ENCODE data around the gene NPC2. TPM values are rescaled to one million over a fixed set of nuclear protein-coding genes. Genes with fewer than 3 reads are reported as not detected.
"Not testable (repeated sequence)": the region's sequence is repeated elsewhere in the genome, so short reads cannot be mapped to it uniquely, and the experiment has no call there.

Gene NPC2
- polyA plus RNA-seq, 4 donors = 106 to 504 (median 209) TPM

DNA sequence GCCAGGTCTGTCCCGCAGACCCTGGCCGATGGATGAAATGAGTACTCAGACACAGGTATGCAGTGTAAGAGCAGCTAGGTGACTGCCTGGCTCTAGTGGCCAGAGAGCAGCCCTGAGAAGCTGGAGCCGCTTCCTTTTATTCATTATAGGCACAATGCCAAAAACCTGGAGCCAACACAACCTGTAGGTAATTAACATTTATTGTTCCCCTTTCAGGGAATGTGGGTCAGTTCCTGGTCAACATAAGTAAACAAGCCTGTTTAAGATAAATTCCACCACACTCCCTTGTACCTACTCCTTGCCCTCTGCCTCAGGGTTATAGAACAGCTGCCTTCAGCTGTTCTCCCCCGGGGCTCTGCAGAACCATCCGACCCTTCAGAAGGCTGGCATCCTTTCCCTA, 38.7 kb downstream of the NPC2 start:
- DNase-seq = peak in 1 of 2 donors; percentile 27
- not testable (repeated sequence) for H3K27ac ChIP-seq (ENCODE audit: low read depth in 1 of 3, low read length in 2 of 3); FAIRE-seq; H3K9me3 ChIP-seq (ENCODE audit: control insufficient read depth in 2 of 2, insufficient read depth in 1 of 2, low read depth in 1 of 2, low read length in 1 of 2); H3K27me3 ChIP-seq (ENCODE audit: control insufficient read depth in 3 of 3, insufficient read depth in 3 of 3, low read length in 3 of 3); H3K4me1 ChIP-seq (ENCODE audit: control insufficient read depth in 3 of 3, insufficient read depth in 2 of 3, low read depth in 1 of 3, low read length in 2 of 3); H3K4me3 ChIP-seq (ENCODE audit: low read depth in 1 of 3, low read length in 3 of 3); H3K36me3 ChIP-seq (ENCODE audit: control insufficient read depth in 3 of 3, insufficient read depth in 2 of 3, low read depth in 1 of 3, low read length in 3 of 3)
- 38 to 62% (median 44%) methylated on average over 5 of the region's 5 CpGs for WGBS, 3 donors

GRCh38 chr14:74444866-74445265, 48.2 kb downstream of the NPC2 start:
- H3K27ac ChIP-seq (ENCODE audit: low read depth in 1 of 3, low read length in 2 of 3) = no peak overlapping the region
- H3K9me3 ChIP-seq (ENCODE audit: control insufficient read depth in 2 of 2, insufficient read depth in 1 of 2, low read depth in 1 of 2, low read length in 1 of 2) = no peaks in the 10 kb centered on the region
- H3K4me3 ChIP-seq (ENCODE audit: low read depth in 1 of 3, low read length in 3 of 3) = no peak overlapping the region
- no peaks in the 10 kb centered on the region for H3K27me3 ChIP-seq (ENCODE audit: control insufficient read depth in 3 of 3, insufficient read depth in 3 of 3, low read length in 3 of 3)
- WGBS, 3 donors = 22 to 61% (median 27%) methylated on average over 3 of the region's 3 CpGs
- H3K4me1 ChIP-seq (ENCODE audit: control insufficient read depth in 3 of 3, insufficient read depth in 2 of 3, low read depth in 1 of 3, low read length in 2 of 3) = no peaks in the 10 kb centered on the region
- no peak for DNase-seq
- FAIRE-seq = no peak
- no peaks in the 10 kb centered on the region for H3K36me3 ChIP-seq (ENCODE audit: control insufficient read depth in 3 of 3, insufficient read depth in 2 of 3, low read depth in 1 of 3, low read length in 3 of 3)

GRCh38 chr14:74442757-74443156, 50.3 kb downstream of the NPC2 start:
- no peak for FAIRE-seq
- H3K9me3 ChIP-seq (ENCODE audit: control insufficient read depth in 2 of 2, insufficient read depth in 1 of 2, low read depth in 1 of 2, low read length in 1 of 2) = no peaks in the 10 kb centered on the region

DNA sequence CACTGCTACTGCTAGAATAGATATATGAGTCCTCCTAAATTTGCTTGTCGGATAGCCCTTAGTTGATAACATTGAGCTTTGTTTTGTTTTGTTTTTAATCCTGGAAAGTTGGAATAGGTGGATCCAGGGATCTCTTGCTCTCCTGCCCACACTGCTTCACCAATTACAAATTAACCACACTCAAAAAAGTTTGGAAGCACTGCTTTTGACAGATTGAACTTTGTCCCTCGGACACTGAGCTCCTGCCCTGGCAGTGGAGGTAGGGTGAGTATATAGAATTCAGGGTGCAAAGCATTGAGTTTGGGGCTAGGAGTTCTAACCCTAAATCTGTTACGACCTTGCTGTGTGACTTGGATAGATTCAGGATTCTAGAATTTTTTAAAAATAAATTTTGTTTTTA, 52.0 kb downstream of the NPC2 start:
- DNase-seq (no peak), FAIRE-seq (no peak)
- 67 to 76% (median 68%) methylated on average over 3 of the region's 3 CpGs for WGBS, 3 donors
- H3K4me3 ChIP-seq (ENCODE audit: low read depth in 1 of 3, low read length in 3 of 3) = no peak overlapping the region
- no peaks in the 10 kb centered on the region for H3K4me1 ChIP-seq (ENCODE audit: control insufficient read depth in 3 of 3, insufficient read depth in 2 of 3, low read depth in 1 of 3, low read length in 2 of 3)
- no peak overlapping the region for H3K27ac ChIP-seq (ENCODE audit: low read depth in 1 of 3, low read length in 2 of 3)
- H3K9me3 ChIP-seq (ENCODE audit: control insufficient read depth in 2 of 2, insufficient read depth in 1 of 2, low read depth in 1 of 2, low read length in 1 of 2) = no peaks in the 10 kb centered on the region
- H3K36me3 ChIP-seq (ENCODE audit: control insufficient read depth in 3 of 3, insufficient read depth in 2 of 3, low read depth in 1 of 3, low read length in 3 of 3) = no peaks in the 10 kb centered on the region
- H3K27me3 ChIP-seq (ENCODE audit: control insufficient read depth in 3 of 3, insufficient read depth in 3 of 3, low read length in 3 of 3) = no peaks in the 10 kb centered on the region

More at GRCh38 chr14:74442757-74443156, 50.3 kb downstream of the NPC2 start:
- no peak for DNase-seq
- Histone ChIP-seq H3K27ac (ENCODE audit: low read depth in 1 of 3, low read length in 2 of 3) (no peak overlapping the region), H3K36me3 (ENCODE audit: control insufficient read depth in 3 of 3, insufficient read depth in 2 of 3, low read depth in 1 of 3, low read length in 3 of 3) (no peaks in the 10 kb centered on the region), H3K27me3 (ENCODE audit: control insufficient read depth in 3 of 3, insufficient read depth in 3 of 3, low read length in 3 of 3) (no peaks in the 10 kb centered on the region), H3K4me1 (ENCODE audit: control insufficient read depth in 3 of 3, insufficient read depth in 2 of 3, low read depth in 1 of 3, low read length in 2 of 3) (no peaks in the 10 kb centered on the region), H3K4me3 (ENCODE audit: low read depth in 1 of 3, low read length in 3 of 3) (no peak overlapping the region)

DNA sequence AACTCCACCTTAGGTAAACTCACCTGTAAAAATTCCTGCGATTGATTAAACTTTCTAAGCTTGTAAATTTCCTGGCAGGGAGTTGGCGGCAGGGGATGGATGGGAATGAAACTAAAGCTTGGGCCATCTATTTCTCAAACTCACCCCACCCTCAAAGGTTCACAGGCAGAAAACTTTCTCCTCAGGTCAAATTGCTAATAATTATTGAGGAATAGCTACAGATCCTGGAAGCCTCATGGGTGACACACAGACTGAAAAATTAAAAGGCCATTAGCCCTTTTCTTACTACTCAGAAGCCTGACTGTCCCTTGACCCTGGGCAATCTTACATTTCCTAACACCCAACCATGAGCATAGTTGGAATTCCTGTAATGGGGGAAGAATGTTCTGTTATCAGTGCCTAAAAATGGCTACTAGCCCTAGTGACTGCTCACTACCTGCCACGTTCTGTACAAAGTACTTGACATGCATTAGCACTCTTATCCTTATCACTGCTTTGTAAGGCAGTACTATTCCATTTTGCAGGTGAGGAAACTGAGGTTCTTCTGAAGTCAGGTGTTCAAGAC, 54.7 kb downstream of the NPC2 start:
- Histone ChIP-seq H3K36me3 (ENCODE audit: control insufficient read depth in 3 of 3, insufficient read depth in 2 of 3, low read depth in 1 of 3, low read length in 3 of 3) (no peaks in the 10 kb centered on the region), H3K9me3 (ENCODE audit: control insufficient read depth in 2 of 2, insufficient read depth in 1 of 2, low read depth in 1 of 2, low read length in 1 of 2) (no peaks in the 10 kb centered on the region), H3K4me3 (ENCODE audit: low read depth in 1 of 3, low read length in 3 of 3) (no peak overlapping the region), H3K4me1 (ENCODE audit: control insufficient read depth in 3 of 3, insufficient read depth in 2 of 3, low read depth in 1 of 3, low read length in 2 of 3) (no peaks in the 10 kb centered on the region), H3K27ac (ENCODE audit: low read depth in 1 of 3, low read length in 2 of 3) (no peak overlapping the region), H3K27me3 (ENCODE audit: control insufficient read depth in 3 of 3, insufficient read depth in 3 of 3, low read length in 3 of 3) (peaks cover 0 to 3% (median 0%) of the 10 kb centered on the region in 3 donors)
- WGBS, 3 donors = 27 to 57% (median 39%) methylated on average over 3 of the region's 3 CpGs
- no peak for DNase-seq
- FAIRE-seq = no peak

DNA sequence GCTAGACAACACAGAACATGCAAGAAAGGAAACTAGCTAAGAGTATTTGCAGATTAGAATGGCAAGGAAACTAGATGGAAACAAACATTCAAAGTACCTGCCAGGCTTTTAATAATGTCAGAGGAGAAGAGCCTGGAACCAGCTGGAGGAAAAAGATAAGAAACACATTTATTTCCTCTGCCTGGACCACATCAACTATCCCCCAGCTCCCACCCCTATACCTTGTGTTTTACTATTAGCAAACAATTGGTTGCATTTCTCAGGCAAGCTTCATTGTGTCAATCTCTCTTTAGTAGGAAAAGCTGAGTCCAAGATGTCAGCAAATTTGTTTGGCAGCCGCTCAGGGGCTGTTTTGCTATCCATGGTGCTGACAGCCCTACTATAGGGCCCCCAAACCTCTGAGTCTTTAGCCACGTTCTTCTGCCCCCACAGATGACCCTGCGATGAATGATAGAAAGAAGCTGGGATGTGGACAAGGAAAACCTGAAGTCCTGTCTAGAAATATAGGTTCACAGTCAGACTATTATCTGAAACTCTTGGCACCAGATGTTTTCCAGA, 55.5 kb downstream of the NPC2 start:
- Histone ChIP-seq H3K27me3 (ENCODE audit: control insufficient read depth in 3 of 3, insufficient read depth in 3 of 3, low read length in 3 of 3) (peaks cover 0 to 3% (median 0%) of the 10 kb centered on the region in 3 donors), H3K4me3 (ENCODE audit: low read depth in 1 of 3, low read length in 3 of 3) (no peak overlapping the region), H3K36me3 (ENCODE audit: control insufficient read depth in 3 of 3, insufficient read depth in 2 of 3, low read depth in 1 of 3, low read length in 3 of 3) (no peaks in the 10 kb centered on the region), H3K4me1 (ENCODE audit: control insufficient read depth in 3 of 3, insufficient read depth in 2 of 3, low read depth in 1 of 3, low read length in 2 of 3) (no peaks in the 10 kb centered on the region), H3K9me3 (ENCODE audit: control insufficient read depth in 2 of 2, insufficient read depth in 1 of 2, low read depth in 1 of 2, low read length in 1 of 2) (no peaks in the 10 kb centered on the region), H3K27ac (ENCODE audit: low read depth in 1 of 3, low read length in 2 of 3) (no peak overlapping the region)
- FAIRE-seq (no peak), DNase-seq (no peak)
- WGBS, 3 donors = 22 to 35% (median 22%) methylated on average over 3 of the region's 3 CpGs

DNA sequence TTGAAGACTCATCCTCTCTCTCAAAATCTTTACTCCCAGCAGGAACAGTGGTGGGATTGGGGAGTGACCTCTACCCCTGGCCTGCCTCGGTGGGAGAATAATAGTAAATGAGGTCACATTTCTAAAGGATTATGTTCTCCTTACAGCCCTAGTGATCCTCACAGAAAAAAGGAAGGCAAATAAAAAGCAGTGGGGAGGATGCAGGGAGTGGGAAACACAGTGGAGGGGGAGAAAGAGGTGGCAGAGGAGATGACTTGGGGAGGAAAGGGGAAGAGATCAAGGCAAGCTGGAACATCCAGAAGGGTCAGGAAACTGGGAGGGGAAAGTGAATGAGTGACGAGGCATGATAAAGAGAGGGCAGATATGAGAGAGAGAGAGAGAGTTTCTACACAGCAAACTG, 58.8 kb downstream of the NPC2 start:
- no peaks in the 10 kb centered on the region for H3K36me3 ChIP-seq (ENCODE audit: control insufficient read depth in 3 of 3, insufficient read depth in 2 of 3, low read depth in 1 of 3, low read length in 3 of 3)
- no peak overlapping the region for H3K4me3 ChIP-seq (ENCODE audit: low read depth in 1 of 3, low read length in 3 of 3)
- DNase-seq (no peak), FAIRE-seq (no peak)
- H3K9me3 ChIP-seq (ENCODE audit: control insufficient read depth in 2 of 2, insufficient read depth in 1 of 2, low read depth in 1 of 2, low read length in 1 of 2) = no peaks in the 10 kb centered on the region
- H3K4me1 ChIP-seq (ENCODE audit: control insufficient read depth in 3 of 3, insufficient read depth in 2 of 3, low read depth in 1 of 3, low read length in 2 of 3) = no peaks in the 10 kb centered on the region
- no peak overlapping the region for H3K27ac ChIP-seq (ENCODE audit: low read depth in 1 of 3, low read length in 2 of 3)
- WGBS, 3 donors = 18 to 35% (median 26%) methylated on average over 2 of the region's 2 CpGs
- peaks cover 0 to 3% (median under 1%) of the 10 kb centered on the region in 3 donors for H3K27me3 ChIP-seq (ENCODE audit: control insufficient read depth in 3 of 3, insufficient read depth in 3 of 3, low read length in 3 of 3)

GRCh38 chr14:74429991-74430390, 63.1 kb downstream of the NPC2 start:
- Histone ChIP-seq H3K9me3 (ENCODE audit: control insufficient read depth in 2 of 2, insufficient read depth in 1 of 2, low read depth in 1 of 2, low read length in 1 of 2) (no peaks in the 10 kb centered on the region), H3K27me3 (ENCODE audit: control insufficient read depth in 3 of 3, insufficient read depth in 3 of 3, low read length in 3 of 3) (peaks cover 0 to 23% (median 11%) of the 10 kb centered on the region in 3 donors), H3K4me1 (ENCODE audit: control insufficient read depth in 3 of 3, insufficient read depth in 2 of 3, low read depth in 1 of 3, low read length in 2 of 3) (no peaks in the 10 kb centered on the region), H3K36me3 (ENCODE audit: control insufficient read depth in 3 of 3, insufficient read depth in 2 of 3, low read depth in 1 of 3, low read length in 3 of 3) (no peaks in the 10 kb centered on the region), H3K4me3 (ENCODE audit: low read depth in 1 of 3, low read length in 3 of 3) (no peak overlapping the region), H3K27ac (ENCODE audit: low read depth in 1 of 3, low read length in 2 of 3) (no peak overlapping the region)
- FAIRE-seq (no peak), DNase-seq (no peak)
- WGBS, 3 donors = 83 to 88% (median 85%) methylated on average over 7 of the region's 7 CpGs
